Eye (tissue), 1 donor: ENCODE data around the gene NEK6.

ENCODE experiments used
- DNase-seq: peaks from one replicate; pipeline ENCODE4 v3.0.0-alpha.2; 2015

Gene NEK6

GRCh38 chr9:124388275-124389048 is 130.7 kb downstream of the NEK6 start:
- DNase-seq, result no peak

- DNase-seq, result no peak
Measured at GRCh38 chr9:124389146-124389939, 131.6 kb downstream of the NEK6 start.

- no peak for DNase-seq
Measured at GRCh38 chr9:124390794-124391658, 133.3 kb downstream of the NEK6 start.

- no peak for DNase-seq
Measured at GRCh38 chr9:124392254-124392870, 134.6 kb downstream of the NEK6 start.

GRCh38 chr9:124392871-124393460 is 135.2 kb downstream of the NEK6 start:
- DNase-seq, result peak; percentile 53

GRCh38 chr9:124394167-124394566 is 136.4 kb downstream of the NEK6 start:
- DNase-seq, result no peak

GRCh38 chr9:124394596-124394995 is 136.8 kb downstream of the NEK6 start:
- no peak for DNase-seq

GRCh38 chr9:124395826-124396225 is 138.1 kb downstream of the NEK6 start:
- no peak for DNase-seq

GRCh38 chr9:124398191-124398935 is 140.6 kb downstream of the NEK6 start:
- no peak for DNase-seq

- peak; percentile 71 for DNase-seq
Measured at GRCh38 chr9:124399323-124399967, 141.7 kb downstream of the NEK6 start.

GRCh38 chr9:124399968-124400940 is 142.5 kb downstream of the NEK6 start:
- no peak for DNase-seq
